ENCODE measurements around the gene BOD1L1. TPM values are rescaled to one million over a fixed set of nuclear protein-coding genes. Genes with fewer than 3 reads are reported as not detected.

The BOD1L1 gene
- polyA plus RNA-seq, 1 donor from 2014 or later, result 43.3 TPM

GRCh38 chr4:13645075-13645474, 17.6 kb upstream of the BOD1L1 start:
- no peak overlapping the region for H2AFZ ChIP-seq (ENCODE audit: low read depth, low read length)
- no peak overlapping the region for H3K4me3 ChIP-seq (ENCODE audit: low read length)
- no peak overlapping the region for H3K4me2 ChIP-seq (ENCODE audit: low read length)
- no peaks in the 10 kb centered on the region for H3K9me2 ChIP-seq (ENCODE audit: insufficient read depth, low read length)
- TF ChIP-seq TAF1 (IDR thresholded peaks at IDR 0.05; ENCODE audit: low read depth) (no peak), SMC3 (conservative IDR thresholded peaks at IDR 0.05; ENCODE audit: poor library complexity) (no peak)
- H3K79me2 ChIP-seq (replicated peaks; ENCODE audit: insufficient read depth, low read length), result no peaks in the 10 kb centered on the region
- H3K9ac ChIP-seq (ENCODE audit: low read length), result no peak overlapping the region
- H4K20me1 ChIP-seq (ENCODE audit: insufficient read depth), result no peaks in the 10 kb centered on the region
- no peaks in the 10 kb centered on the region for H3K36me3 ChIP-seq (ENCODE audit: insufficient read depth, low read length)
- no peak overlapping the region for H3K27ac ChIP-seq (ENCODE audit: low read length)
- H3K27me3 ChIP-seq (ENCODE audit: insufficient read depth, low read depth, low read length), result no peaks in the 10 kb centered on the region
- no peaks in the 10 kb centered on the region for H3F3A ChIP-seq (ENCODE audit: insufficient read depth, low read length, poor library complexity, severe bottlenecking)
- no peaks in the 10 kb centered on the region for H3K9me3 ChIP-seq (ENCODE audit: low read length)

GRCh38 chr4:13642170-13642950, 14.8 kb upstream of the BOD1L1 start:
- H3K9me2 ChIP-seq (ENCODE audit: insufficient read depth, low read length), result no peaks in the 10 kb centered on the region
- no peaks in the 10 kb centered on the region for H4K20me1 ChIP-seq (ENCODE audit: insufficient read depth)
- no peaks in the 10 kb centered on the region for H3K9me3 ChIP-seq (ENCODE audit: low read length)
- H3K4me2 ChIP-seq (ENCODE audit: low read length), result no peak overlapping the region
- no peak overlapping the region for H2AFZ ChIP-seq (ENCODE audit: low read depth, low read length)
- no peaks in the 10 kb centered on the region for H3K27me3 ChIP-seq (ENCODE audit: insufficient read depth, low read depth, low read length)
- H3K9ac ChIP-seq (ENCODE audit: low read length), result no peak overlapping the region
- TF ChIP-seq EP300 (conservative IDR thresholded peaks at IDR 0.05; ENCODE audit: poor library complexity, severe bottlenecking), result no peak
- TF ChIP-seq POLR2AphosphoS5 (IDR thresholded peaks at IDR 0.05), result no peak
- TF ChIP-seq CTCF (IDR thresholded peaks at IDR 0.05; ENCODE audit: poor library complexity, severe bottlenecking), result no peak
- TF ChIP-seq TAF1 (IDR thresholded peaks at IDR 0.05; ENCODE audit: low read depth), result no peak
- no peak for TF ChIP-seq EZH2 (IDR thresholded peaks at IDR 0.05; ENCODE audit: borderline replicate concordance, insufficient read depth, low read length, poor library complexity, severe bottlenecking)
- no peak for TF ChIP-seq SMC3 (conservative IDR thresholded peaks at IDR 0.05; ENCODE audit: poor library complexity)
- no peak for TF ChIP-seq REST (IDR thresholded peaks at IDR 0.05; ENCODE audit: borderline replicate concordance)
- no peak for TF ChIP-seq MXI1 (conservative IDR thresholded peaks at IDR 0.05; ENCODE audit: poor library complexity, severe bottlenecking)
- TF ChIP-seq RAD21 (conservative IDR thresholded peaks at IDR 0.05), result no peak
- no peak overlapping the region for H3K27ac ChIP-seq (ENCODE audit: low read length)
- no peak overlapping the region for H3K4me3 ChIP-seq (ENCODE audit: low read length)
- H3K36me3 ChIP-seq (ENCODE audit: insufficient read depth, low read length), result no peaks in the 10 kb centered on the region
- H3K79me2 ChIP-seq (replicated peaks; ENCODE audit: insufficient read depth, low read length), result no peaks in the 10 kb centered on the region
- no peaks in the 10 kb centered on the region for H3F3A ChIP-seq (ENCODE audit: insufficient read depth, low read length, poor library complexity, severe bottlenecking)

All from neural cell (in vitro differentiated cells).